ENCODE results near the gene ZNF70. TPM values are rescaled to one million over a fixed set of nuclear protein-coding genes. Genes with fewer than 3 reads are reported as not detected.
A peak's percentile ranks its signal among the peaks of the same experiment; 100 is the strongest.

The ZNF70 gene
- total and polyA plus RNA-seq, 9 of the 15 experiments (the other 6 are each of a cell fraction or from before 2014, with no cell fraction given): 0.14 to 3.3 (median 1.4) TPM

DNA sequence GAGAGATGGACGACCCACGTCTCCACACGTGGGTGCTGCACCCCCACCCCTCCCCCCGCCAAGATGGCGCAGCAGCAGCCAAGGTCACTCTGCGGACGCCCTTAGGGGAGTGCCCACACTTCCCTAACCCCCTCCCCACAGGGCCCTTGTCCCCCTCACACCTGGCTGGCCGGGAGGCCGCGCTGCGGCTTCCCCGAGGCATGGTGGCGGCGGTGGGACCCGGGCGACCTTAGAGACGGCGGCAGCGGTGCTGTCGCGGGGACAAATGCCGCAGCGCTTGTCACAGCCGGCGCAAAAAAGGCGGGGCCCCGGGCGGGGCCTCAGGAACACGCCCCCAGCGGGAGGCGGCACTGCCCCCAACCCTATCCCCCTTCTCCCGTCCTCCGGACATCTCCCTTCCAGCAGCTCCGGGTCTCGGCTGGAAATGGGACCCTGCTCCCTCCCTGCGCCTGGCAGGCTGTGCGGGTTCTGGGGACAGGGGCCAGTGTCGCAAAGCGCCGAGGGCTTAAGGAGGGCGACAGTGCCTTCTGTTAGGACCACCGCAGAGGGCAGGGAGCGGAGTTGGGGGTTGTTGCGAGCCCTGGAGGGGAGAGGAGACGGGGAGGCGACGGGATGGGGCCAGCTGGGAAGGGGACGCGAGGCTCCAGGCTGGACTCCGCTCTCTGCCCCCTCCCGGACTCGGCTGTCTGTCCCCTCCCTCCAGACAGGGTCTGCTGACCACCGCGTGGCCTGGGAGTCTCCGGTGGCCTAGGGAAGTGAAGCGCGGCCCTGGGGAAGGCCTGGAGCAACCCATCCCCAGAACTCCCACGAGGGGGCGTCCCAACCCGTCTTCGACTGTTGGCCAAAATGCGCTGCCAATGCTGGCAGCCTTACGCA is 17.0 kb upstream of the ZNF70 start, which contains the start of gene CHCHD10 (continued):
- peak; percentile 55; the same call in 1 of the 2 replicates for TF ChIP-seq CREB1 (IDR thresholded peaks at IDR 0.05)
- TF ChIP-seq CREB1 (CRISPR knock-in tag; IDR thresholded peaks at IDR 0.05): 0 out of 2 replicates have a peak, but pooled peaks have one; percentile 12
- no peak for TF ChIP-seq SRSF3 (IDR thresholded peaks at IDR 0.05; ENCODE audit: insufficient read depth, low read length)
- TF ChIP-seq, protein P1, sequence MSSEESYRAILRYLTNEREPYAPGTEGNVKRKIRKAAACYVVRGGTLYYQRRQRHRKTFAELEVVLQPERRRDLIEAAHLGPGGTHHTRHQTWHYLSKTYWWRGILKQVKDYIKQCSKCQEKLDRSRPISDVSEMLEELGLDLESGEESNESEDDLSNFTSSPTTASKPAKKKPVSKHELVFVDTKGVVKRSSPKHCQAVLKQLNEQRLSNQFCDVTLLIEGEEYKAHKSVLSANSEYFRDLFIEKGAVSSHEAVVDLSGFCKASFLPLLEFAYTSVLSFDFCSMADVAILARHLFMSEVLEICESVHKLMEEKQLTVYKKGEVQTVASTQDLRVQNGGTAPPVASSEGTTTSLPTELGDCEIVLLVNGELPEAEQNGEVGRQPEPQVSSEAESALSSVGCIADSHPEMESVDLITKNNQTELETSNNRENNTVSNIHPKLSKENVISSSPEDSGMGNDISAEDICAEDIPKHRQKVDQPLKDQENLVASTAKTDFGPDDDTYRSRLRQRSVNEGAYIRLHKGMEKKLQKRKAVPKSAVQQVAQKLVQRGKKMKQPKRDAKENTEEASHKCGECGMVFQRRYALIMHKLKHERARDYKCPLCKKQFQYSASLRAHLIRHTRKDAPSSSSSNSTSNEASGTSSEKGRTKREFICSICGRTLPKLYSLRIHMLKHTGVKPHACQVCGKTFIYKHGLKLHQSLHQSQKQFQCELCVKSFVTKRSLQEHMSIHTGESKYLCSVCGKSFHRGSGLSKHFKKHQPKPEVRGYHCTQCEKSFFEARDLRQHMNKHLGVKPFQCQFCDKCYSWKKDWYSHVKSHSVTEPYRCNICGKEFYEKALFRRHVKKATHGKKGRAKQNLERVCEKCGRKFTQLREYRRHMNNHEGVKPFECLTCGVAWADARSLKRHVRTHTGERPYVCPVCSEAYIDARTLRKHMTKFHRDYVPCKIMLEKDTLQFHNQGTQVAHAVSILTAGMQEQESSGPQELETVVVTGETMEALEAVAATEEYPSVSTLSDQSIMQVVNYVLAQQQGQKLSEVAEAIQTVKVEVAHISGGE (CRISPR knock-in tag; IDR thresholded peaks at IDR 0.05): peak in 1 of 3 experiments; percentile 61; a peak in 1 of 6 replicates
- TF ChIP-seq BRCA1 (IDR thresholded peaks at IDR 0.05): no peak
- no peak for TF ChIP-seq BRCA1 (CRISPR knock-in tag; IDR thresholded peaks at IDR 0.05)
- TF ChIP-seq ZNF583 (CRISPR knock-in tag; IDR thresholded peaks at IDR 0.05): peak; percentile 76
- no peak for TF ChIP-seq ZNF445 (CRISPR knock-in tag; IDR thresholded peaks at IDR 0.05; ENCODE audit: low read depth)
- no peak for TF ChIP-seq ZC3H4 (CRISPR knock-in tag; IDR thresholded peaks at IDR 0.05; ENCODE audit: borderline replicate concordance)
- peak; percentile 90 for TF ChIP-seq MYC (IDR thresholded peaks at IDR 0.05; ENCODE audit: low read depth, low read length)
- peak; percentile 67; the same call in 1 of the 2 replicates for TF ChIP-seq MYC (CRISPR knock-in tag; IDR thresholded peaks at IDR 0.05; ENCODE audit: borderline replicate concordance, low read depth)
- peak; percentile 8; the same call in 1 of the 2 replicates for TF ChIP-seq FOXP1 (CRISPR knock-in tag; IDR thresholded peaks at IDR 0.05)
- peak in 1 of 2 experiments; percentile 87; a peak in 2 of 4 replicates for TF ChIP-seq MAZ (CRISPR knock-in tag; conservative IDR thresholded peaks at IDR 0.05 in 1 of 2, IDR thresholded peaks at IDR 0.05 in 1 of 2)
- TF ChIP-seq ZSCAN32 (CRISPR knock-in tag; IDR thresholded peaks at IDR 0.05): 0 out of 2 replicates have a peak, but pooled peaks have one; percentile 15
- TF ChIP-seq NRF1 (conservative IDR thresholded peaks at IDR 0.05 in 1 of 2, IDR thresholded peaks at IDR 0.05 in 1 of 2): peak; percentile 59 to 63
- peak; percentile 19; the same call in 1 of the 2 replicates for TF ChIP-seq HDAC8 (tag; IDR thresholded peaks at IDR 0.05)
- TF ChIP-seq, protein P2, sequence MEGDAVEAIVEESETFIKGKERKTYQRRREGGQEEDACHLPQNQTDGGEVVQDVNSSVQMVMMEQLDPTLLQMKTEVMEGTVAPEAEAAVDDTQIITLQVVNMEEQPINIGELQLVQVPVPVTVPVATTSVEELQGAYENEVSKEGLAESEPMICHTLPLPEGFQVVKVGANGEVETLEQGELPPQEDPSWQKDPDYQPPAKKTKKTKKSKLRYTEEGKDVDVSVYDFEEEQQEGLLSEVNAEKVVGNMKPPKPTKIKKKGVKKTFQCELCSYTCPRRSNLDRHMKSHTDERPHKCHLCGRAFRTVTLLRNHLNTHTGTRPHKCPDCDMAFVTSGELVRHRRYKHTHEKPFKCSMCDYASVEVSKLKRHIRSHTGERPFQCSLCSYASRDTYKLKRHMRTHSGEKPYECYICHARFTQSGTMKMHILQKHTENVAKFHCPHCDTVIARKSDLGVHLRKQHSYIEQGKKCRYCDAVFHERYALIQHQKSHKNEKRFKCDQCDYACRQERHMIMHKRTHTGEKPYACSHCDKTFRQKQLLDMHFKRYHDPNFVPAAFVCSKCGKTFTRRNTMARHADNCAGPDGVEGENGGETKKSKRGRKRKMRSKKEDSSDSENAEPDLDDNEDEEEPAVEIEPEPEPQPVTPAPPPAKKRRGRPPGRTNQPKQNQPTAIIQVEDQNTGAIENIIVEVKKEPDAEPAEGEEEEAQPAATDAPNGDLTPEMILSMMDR (IDR thresholded peaks at IDR 0.05 in 2 of 3, conservative IDR thresholded peaks at IDR 0.05 in 1 of 3; ENCODE audit: insufficient read depth in 2 of 3, low read depth in 1 of 3, low read length in 3 of 3): peak; percentile 66 to 73 (median 68)
- TF ChIP-seq, protein P3, sequence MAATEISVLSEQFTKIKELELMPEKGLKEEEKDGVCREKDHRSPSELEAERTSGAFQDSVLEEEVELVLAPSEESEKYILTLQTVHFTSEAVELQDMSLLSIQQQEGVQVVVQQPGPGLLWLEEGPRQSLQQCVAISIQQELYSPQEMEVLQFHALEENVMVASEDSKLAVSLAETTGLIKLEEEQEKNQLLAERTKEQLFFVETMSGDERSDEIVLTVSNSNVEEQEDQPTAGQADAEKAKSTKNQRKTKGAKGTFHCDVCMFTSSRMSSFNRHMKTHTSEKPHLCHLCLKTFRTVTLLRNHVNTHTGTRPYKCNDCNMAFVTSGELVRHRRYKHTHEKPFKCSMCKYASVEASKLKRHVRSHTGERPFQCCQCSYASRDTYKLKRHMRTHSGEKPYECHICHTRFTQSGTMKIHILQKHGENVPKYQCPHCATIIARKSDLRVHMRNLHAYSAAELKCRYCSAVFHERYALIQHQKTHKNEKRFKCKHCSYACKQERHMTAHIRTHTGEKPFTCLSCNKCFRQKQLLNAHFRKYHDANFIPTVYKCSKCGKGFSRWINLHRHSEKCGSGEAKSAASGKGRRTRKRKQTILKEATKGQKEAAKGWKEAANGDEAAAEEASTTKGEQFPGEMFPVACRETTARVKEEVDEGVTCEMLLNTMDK (IDR thresholded peaks at IDR 0.05; ENCODE audit: borderline replicate concordance, insufficient read depth, low read depth, low read length, poor library complexity, severe bottlenecking): peak; percentile 65
- no peak for TF ChIP-seq MECOM (CRISPR knock-in tag; IDR thresholded peaks at IDR 0.05)

Data from K562 (cell line).